Measurements from ENCODE around the gene GBA3. TPM values are rescaled to one million over a fixed set of nuclear protein-coding genes. Genes with fewer than 3 reads are reported as not detected.

Gene GBA3
- total RNA-seq, 2 donors from 2014 or later: 4.6 to 9.5 TPM

DNA sequence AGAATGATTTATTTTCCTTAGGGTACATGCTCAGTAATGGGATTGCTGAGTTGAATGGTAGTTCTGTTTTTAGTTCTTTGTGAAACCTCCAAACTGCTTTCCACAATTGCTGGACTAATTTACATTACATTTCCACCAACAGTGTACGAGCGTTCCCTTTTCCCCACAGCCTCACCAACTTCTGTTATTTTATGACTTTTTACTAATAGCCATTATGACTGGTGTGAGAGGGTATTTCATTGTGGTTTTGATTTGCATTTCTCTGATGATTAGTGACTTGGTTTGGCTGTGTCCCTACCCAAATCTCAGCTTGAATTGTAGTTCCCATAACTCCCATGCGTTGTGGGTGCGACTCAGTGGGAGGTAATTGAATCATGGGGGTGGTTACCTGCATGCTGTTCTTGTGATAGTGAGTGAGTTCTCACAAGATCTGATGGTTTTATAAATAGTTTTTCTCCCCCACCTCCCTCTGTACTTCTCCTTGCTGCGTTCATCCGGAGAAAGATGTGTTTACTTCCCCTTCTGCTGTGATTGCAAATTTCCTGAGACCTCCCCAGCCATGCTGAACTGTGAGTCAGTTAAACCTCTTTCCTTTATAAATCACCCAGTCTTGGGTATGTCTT is 95.1 kb downstream of the GBA3 start:
- no peak overlapping the region for H3K4me3 ChIP-seq
- TF ChIP-seq, protein P1, sequence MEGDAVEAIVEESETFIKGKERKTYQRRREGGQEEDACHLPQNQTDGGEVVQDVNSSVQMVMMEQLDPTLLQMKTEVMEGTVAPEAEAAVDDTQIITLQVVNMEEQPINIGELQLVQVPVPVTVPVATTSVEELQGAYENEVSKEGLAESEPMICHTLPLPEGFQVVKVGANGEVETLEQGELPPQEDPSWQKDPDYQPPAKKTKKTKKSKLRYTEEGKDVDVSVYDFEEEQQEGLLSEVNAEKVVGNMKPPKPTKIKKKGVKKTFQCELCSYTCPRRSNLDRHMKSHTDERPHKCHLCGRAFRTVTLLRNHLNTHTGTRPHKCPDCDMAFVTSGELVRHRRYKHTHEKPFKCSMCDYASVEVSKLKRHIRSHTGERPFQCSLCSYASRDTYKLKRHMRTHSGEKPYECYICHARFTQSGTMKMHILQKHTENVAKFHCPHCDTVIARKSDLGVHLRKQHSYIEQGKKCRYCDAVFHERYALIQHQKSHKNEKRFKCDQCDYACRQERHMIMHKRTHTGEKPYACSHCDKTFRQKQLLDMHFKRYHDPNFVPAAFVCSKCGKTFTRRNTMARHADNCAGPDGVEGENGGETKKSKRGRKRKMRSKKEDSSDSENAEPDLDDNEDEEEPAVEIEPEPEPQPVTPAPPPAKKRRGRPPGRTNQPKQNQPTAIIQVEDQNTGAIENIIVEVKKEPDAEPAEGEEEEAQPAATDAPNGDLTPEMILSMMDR (IDR thresholded peaks at IDR 0.05): no peak
- H3K36me3 ChIP-seq: no peaks in the 10 kb centered on the region
- no peaks in the 10 kb centered on the region for H3K9me3 ChIP-seq
- H3K9ac ChIP-seq (ENCODE audit: low read depth in 2 of 2, low read length in 2 of 2): no peak overlapping the region
- intact Hi-C loops (cut with DNase I): no loop called here
- H3K27me3 ChIP-seq: no peaks in the 10 kb centered on the region
- no peaks in the 10 kb centered on the region for H3K4me1 ChIP-seq
- DNase-seq: no peak
- no peak overlapping the region for H3K27ac ChIP-seq

DNA sequence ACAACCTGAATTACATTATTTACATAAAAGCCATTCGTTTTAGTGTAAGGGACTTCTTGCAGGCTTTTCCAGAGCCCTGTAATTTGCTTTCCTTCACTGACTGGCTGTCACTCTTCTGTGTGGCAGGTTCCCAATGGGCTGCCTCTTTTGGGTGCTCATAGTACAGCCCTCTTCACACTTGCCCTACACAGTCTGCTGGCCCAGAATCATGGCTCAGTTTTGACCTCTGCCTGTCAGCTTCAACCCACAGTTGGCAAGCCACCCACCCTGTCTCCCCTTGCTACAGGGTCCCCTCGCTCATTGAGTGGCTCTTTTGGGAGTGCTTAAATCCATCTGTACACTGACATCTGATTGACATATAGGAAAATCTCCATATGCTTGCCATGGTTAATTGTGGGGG is 97.9 kb downstream of the GBA3 start:
- no peak for DNase-seq
- Histone ChIP-seq H3K4me3 (no peak overlapping the region), H3K4me1 (no peaks in the 10 kb centered on the region), H3K27me3 (no peaks in the 10 kb centered on the region), H3K9ac (ENCODE audit: low read depth in 2 of 2, low read length in 2 of 2) (no peak overlapping the region), H3K36me3 (no peaks in the 10 kb centered on the region), H3K27ac (no peak overlapping the region), H3K9me3 (no peaks in the 10 kb centered on the region)
- TF ChIP-seq, protein P1 (IDR thresholded peaks at IDR 0.05): no peak
- intact Hi-C loops (cut with DNase I): no loop called here

DNA sequence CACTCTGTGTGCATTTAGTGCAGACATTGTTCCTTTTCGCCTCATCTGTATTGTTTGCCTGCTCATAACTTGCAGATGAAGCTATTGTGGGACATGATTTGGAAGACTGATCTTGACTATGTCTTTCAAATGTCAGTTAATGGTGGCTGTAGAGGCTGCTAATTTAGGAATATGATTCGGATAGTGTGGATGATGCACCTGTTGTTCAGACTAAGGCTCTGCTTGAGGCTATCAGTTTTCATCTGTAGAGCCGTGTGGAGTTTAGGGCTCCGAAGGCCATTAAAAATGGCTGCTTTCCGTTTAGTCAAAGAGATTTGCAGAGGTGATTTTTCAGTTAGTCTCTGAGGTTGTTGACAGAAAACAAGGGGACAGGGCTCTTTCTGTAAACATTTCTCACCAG is 102.0 kb downstream of the GBA3 start:
- TF ChIP-seq, protein P1 (IDR thresholded peaks at IDR 0.05): no peak
- intact Hi-C loops (cut with DNase I): no loop called here
- no peak overlapping the region for H3K4me3 ChIP-seq
- H3K27ac ChIP-seq: no peak overlapping the region
- no peaks in the 10 kb centered on the region for H3K36me3 ChIP-seq
- no peaks in the 10 kb centered on the region for H3K4me1 ChIP-seq
- H3K9me3 ChIP-seq: no peaks in the 10 kb centered on the region
- no peak overlapping the region for H3K9ac ChIP-seq (ENCODE audit: low read depth in 2 of 2, low read length in 2 of 2)
- H3K27me3 ChIP-seq: no peaks in the 10 kb centered on the region
- no peak for DNase-seq

DNA sequence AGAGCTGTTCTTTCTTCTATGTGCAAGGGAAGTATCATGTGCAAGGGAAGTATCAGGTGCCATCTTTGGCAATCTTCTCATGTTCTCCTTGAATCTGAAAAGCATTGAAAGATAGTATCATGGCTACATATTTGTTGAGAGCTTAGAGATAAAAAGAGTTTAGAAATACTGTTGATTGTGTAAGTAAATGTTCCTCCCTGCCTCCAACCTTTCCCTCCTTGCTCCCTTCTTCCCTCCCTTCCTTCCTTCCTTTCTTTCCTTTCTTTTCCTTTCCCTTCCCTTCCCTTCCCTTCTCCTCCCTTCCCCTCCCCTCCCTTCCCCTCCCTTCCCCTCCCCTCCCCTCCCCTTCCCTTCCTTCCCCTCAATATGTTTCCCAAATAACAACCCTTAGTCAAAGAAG is 108.7 kb downstream of the GBA3 start:
- Histone ChIP-seq H3K27ac (no peak overlapping the region), H3K36me3 (no peaks in the 10 kb centered on the region), H3K27me3 (no peaks in the 10 kb centered on the region), H3K4me1 (no peaks in the 10 kb centered on the region), H3K9me3 (no peaks in the 10 kb centered on the region), H3K4me3 (no peak overlapping the region), H3K9ac (ENCODE audit: low read depth in 2 of 2, low read length in 2 of 2) (no peak overlapping the region)
- DNase-seq: no peak
- TF ChIP-seq, protein P1 (IDR thresholded peaks at IDR 0.05): no peak
- intact Hi-C loops (cut with DNase I): no loop called here

DNA sequence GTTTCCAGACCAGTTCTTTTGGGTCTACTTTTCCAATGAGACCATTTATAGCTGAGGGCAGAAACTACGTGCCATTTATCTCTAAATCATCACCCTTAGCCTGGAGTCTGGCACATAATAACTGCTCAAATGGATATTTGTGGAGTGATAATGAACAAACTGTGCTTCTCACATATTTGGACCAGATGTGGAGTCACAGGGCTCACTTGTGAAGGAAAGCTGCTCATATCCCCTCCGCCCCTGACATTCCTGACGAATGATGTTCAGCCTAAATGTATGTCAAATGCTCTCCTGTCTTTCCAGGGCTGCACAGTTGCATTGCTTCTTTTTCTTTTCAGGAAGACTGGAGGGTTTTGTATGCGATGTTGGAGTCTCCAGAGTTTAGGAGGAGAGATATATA is 110.1 kb downstream of the GBA3 start:
- H3K9me3 ChIP-seq: no peaks in the 10 kb centered on the region
- intact Hi-C loops (cut with DNase I): no loop called here
- H3K36me3 ChIP-seq: no peaks in the 10 kb centered on the region
- no peak overlapping the region for H3K4me3 ChIP-seq
- H3K27me3 ChIP-seq: no peaks in the 10 kb centered on the region
- TF ChIP-seq, protein P1 (IDR thresholded peaks at IDR 0.05): no peak
- no peak overlapping the region for H3K27ac ChIP-seq
- no peak overlapping the region for H3K9ac ChIP-seq (ENCODE audit: low read depth in 2 of 2, low read length in 2 of 2)
- no peak for DNase-seq
- no peaks in the 10 kb centered on the region for H3K4me1 ChIP-seq
